ENCODE results near the gene NCBP2. TPM values are rescaled to one million over a fixed set of nuclear protein-coding genes. Genes with fewer than 3 reads are reported as not detected.

Gene NCBP2
- total and polyA plus RNA-seq, 2 donors from 2014 or later = 46.1 to 59.9 TPM

- intact Hi-C loops (cut with DNase I) = no loop called here
- TF ChIP-seq, protein P1, sequence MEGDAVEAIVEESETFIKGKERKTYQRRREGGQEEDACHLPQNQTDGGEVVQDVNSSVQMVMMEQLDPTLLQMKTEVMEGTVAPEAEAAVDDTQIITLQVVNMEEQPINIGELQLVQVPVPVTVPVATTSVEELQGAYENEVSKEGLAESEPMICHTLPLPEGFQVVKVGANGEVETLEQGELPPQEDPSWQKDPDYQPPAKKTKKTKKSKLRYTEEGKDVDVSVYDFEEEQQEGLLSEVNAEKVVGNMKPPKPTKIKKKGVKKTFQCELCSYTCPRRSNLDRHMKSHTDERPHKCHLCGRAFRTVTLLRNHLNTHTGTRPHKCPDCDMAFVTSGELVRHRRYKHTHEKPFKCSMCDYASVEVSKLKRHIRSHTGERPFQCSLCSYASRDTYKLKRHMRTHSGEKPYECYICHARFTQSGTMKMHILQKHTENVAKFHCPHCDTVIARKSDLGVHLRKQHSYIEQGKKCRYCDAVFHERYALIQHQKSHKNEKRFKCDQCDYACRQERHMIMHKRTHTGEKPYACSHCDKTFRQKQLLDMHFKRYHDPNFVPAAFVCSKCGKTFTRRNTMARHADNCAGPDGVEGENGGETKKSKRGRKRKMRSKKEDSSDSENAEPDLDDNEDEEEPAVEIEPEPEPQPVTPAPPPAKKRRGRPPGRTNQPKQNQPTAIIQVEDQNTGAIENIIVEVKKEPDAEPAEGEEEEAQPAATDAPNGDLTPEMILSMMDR (IDR thresholded peaks at IDR 0.05; ENCODE audit: borderline replicate concordance, extremely low read depth, insufficient read depth) = no peak
These were observed 40.6 kb downstream of the NCBP2 start for GRCh38 chr3:196901768-196902167.

DNA sequence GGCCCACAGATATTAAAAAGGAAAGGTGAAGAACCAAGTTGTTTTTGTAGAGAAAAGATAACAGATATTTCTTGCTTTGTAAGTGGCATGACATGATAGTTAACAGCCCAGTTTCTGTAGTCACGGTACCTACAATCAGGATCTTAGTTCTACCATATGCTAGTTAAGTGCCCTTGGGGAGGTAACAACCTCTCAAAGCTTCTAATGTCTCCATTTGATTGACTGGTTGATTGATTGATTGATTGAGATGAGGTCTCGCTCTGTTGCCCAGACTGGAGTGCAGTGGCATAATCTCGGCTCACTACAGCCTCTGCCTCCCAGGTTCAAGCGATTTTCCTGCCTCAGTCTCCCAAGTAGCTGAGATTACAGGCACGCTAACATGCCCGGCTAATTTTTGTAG is 46.1 kb downstream of the NCBP2 start:
- Histone ChIP-seq H3K36me3 (ENCODE audit: control insufficient read depth in 2 of 3, insufficient read depth in 3 of 3, low read length in 3 of 3) (no peaks in the 10 kb centered on the region), H3K27ac (ENCODE audit: low read depth in 2 of 2, low read length in 2 of 2) (no peak overlapping the region), H3K27me3 (ENCODE audit: control insufficient read depth, insufficient read depth, low read length) (no peaks in the 10 kb centered on the region), H3K9me3 (ENCODE audit: control insufficient read depth in 2 of 3, insufficient read depth in 1 of 3, low read length in 3 of 3) (no peaks in the 10 kb centered on the region), H3K4me3 (ENCODE audit: low read length in 3 of 3) (no peak overlapping the region), H3K4me1 (ENCODE audit: control insufficient read depth in 2 of 3, insufficient read depth in 2 of 3, low read depth in 1 of 3, low read length in 3 of 3) (no peaks in the 10 kb centered on the region), H3K9ac (ENCODE audit: low read length in 3 of 3) (no peak overlapping the region)
- intact Hi-C loops (cut with DNase I) = no loop called here
- DNase-seq = no peak
- TF ChIP-seq, protein P1 (IDR thresholded peaks at IDR 0.05; ENCODE audit: borderline replicate concordance, extremely low read depth, insufficient read depth) = no peak
- FAIRE-seq = no peak

More at GRCh38 chr3:196901768-196902167, 40.6 kb downstream of the NCBP2 start:
- H3K4me3 ChIP-seq (ENCODE audit: low read length in 3 of 3) = no peak overlapping the region
- H3K27ac ChIP-seq (ENCODE audit: low read depth in 2 of 2, low read length in 2 of 2) = no peak overlapping the region
- no peaks in the 10 kb centered on the region for H3K4me1 ChIP-seq (ENCODE audit: control insufficient read depth in 2 of 3, insufficient read depth in 2 of 3, low read depth in 1 of 3, low read length in 3 of 3)
- H3K9ac ChIP-seq (ENCODE audit: low read length in 3 of 3) = no peak overlapping the region
- no peaks in the 10 kb centered on the region for H3K27me3 ChIP-seq (ENCODE audit: control insufficient read depth, insufficient read depth, low read length)
- H3K36me3 ChIP-seq (ENCODE audit: control insufficient read depth in 2 of 3, insufficient read depth in 3 of 3, low read length in 3 of 3) = peaks cover 3 to 39% (median 14%) of the 10 kb centered on the region in 3 donors
- DNase-seq (no peak), FAIRE-seq (no peak)
- H3K9me3 ChIP-seq (ENCODE audit: control insufficient read depth in 2 of 3, insufficient read depth in 1 of 3, low read length in 3 of 3) = no peaks in the 10 kb centered on the region

DNA sequence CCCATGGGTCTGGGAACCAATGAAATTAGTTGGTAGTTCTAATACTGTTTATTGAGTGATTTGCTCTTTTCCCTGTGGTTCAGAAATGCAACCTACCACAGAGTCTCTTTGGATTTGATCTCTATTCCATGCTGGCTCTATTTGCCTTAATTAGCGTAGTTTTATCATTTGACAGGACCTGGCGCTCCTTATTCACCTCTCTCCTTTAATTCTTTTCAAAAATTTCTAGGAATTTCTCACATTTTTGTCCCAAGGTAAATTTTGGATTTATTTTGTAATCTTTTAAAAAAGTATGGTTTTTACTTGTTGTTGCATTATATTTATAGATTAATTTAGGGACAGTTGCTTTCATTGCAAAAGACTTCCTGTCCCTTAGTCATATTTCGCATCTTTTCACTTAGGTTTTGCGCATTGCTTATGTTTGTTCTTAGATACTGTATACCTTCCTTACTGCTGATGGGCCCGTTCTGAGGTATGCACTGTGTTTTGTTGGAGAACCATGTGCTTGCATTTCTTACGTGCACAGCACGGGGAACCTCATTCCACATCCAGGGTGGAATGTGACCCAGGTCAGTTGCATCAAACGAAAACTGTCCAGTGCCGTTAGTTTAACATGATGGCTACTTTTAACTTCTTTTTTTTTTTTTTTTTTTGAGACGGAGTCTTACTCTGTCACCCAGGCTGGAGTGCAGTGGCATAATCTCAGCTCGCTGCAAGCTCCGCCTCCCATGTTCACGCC is 47.6 kb downstream of the NCBP2 start:
- Histone ChIP-seq H3K4me1 (ENCODE audit: control insufficient read depth in 2 of 3, insufficient read depth in 2 of 3, low read depth in 1 of 3, low read length in 3 of 3) (no peaks in the 10 kb centered on the region), H3K4me3 (ENCODE audit: low read length in 3 of 3) (no peak overlapping the region), H3K36me3 (ENCODE audit: control insufficient read depth in 2 of 3, insufficient read depth in 3 of 3, low read length in 3 of 3) (no peaks in the 10 kb centered on the region), H3K27me3 (ENCODE audit: control insufficient read depth, insufficient read depth, low read length) (no peaks in the 10 kb centered on the region), H3K9me3 (ENCODE audit: control insufficient read depth in 2 of 3, insufficient read depth in 1 of 3, low read length in 3 of 3) (no peaks in the 10 kb centered on the region), H3K9ac (ENCODE audit: low read length in 3 of 3) (no peak overlapping the region), H3K27ac (ENCODE audit: low read depth in 2 of 2, low read length in 2 of 2) (no peak overlapping the region)
- no peak for FAIRE-seq
- TF ChIP-seq, protein P1 (IDR thresholded peaks at IDR 0.05; ENCODE audit: borderline replicate concordance, extremely low read depth, insufficient read depth) = no peak
- DNase-seq = no peak
- intact Hi-C loops (cut with DNase I) = no loop called here
